PFSK-1 (cell line): Measurements from ENCODE around the gene RAB30.

Source experiments
- FOXP2 ChIP-seq: optimal IDR thresholded peaks from 2 replicates; pipeline ENCODE3; 2011; ENCODE audit warnings: borderline replicate concordance, control low read depth, inconsistent platforms; ENCODE audit not compliant: insufficient read depth; ENCODE audit errors: extremely low read length, extremely low read depth
- POLR2AphosphoS5 ChIP-seq: IDR thresholded peaks from 2 replicates; pipeline ENCODE4 v1.6.1; 2012; ENCODE audit warnings: low read depth, mild to moderate bottlenecking, control low read depth, low read length, moderate library complexity
- SIN3A ChIP-seq: IDR thresholded peaks from 2 replicates; pipeline ENCODE4 v1.6.1; 2012; ENCODE audit warnings: mild to moderate bottlenecking, low read length, moderate library complexity, borderline replicate concordance; ENCODE audit not compliant: insufficient read depth
- TAF1 ChIP-seq: IDR thresholded peaks from 2 replicates; pipeline ENCODE4 v1.6.1; 2012; ENCODE audit warnings: low read length, control low read depth, borderline replicate concordance; ENCODE audit not compliant: insufficient read depth
- TF ChIP-seq, protein P1 (sequence below), 2 experiments: IDR thresholded peaks; 2 replicates each; pipeline versions ENCODE4 v1.6.1 to v1.8.0; 2011 to 2012; ENCODE audit warnings: low read depth in 2 of 2, low read length in 2 of 2, control low read depth in 1 of 2, inconsistent platforms in 1 of 2, mild to moderate bottlenecking in 1 of 2, moderate library complexity in 1 of 2; ENCODE audit not compliant: insufficient read depth in 1 of 2

RAB30 gene

DNA sequence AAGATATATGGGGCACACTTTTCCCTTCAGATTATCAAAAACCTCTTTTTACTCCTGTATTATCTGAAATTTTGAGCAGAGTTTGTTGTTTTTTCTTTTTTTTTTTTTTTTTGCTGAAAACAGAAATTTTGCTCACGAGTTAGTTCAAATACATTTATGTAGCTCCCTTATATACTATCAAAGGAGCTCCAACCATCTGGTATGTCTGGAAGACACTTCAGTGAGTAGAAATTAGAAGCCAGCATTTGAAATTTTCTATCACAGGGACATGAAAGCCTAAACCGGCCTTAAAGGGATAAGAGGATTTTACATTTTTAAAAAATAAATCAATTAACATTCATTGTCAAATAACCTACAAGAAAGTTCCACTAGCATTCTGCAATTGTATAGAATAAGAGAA lies 96.8 kb downstream of the RAB30 start:
- TF ChIP-seq SIN3A, result no peak
- no peak for TF ChIP-seq POLR2AphosphoS5
- TF ChIP-seq TAF1, result no peak
- TF ChIP-seq FOXP2, result no peak
- TF ChIP-seq, protein P1, sequence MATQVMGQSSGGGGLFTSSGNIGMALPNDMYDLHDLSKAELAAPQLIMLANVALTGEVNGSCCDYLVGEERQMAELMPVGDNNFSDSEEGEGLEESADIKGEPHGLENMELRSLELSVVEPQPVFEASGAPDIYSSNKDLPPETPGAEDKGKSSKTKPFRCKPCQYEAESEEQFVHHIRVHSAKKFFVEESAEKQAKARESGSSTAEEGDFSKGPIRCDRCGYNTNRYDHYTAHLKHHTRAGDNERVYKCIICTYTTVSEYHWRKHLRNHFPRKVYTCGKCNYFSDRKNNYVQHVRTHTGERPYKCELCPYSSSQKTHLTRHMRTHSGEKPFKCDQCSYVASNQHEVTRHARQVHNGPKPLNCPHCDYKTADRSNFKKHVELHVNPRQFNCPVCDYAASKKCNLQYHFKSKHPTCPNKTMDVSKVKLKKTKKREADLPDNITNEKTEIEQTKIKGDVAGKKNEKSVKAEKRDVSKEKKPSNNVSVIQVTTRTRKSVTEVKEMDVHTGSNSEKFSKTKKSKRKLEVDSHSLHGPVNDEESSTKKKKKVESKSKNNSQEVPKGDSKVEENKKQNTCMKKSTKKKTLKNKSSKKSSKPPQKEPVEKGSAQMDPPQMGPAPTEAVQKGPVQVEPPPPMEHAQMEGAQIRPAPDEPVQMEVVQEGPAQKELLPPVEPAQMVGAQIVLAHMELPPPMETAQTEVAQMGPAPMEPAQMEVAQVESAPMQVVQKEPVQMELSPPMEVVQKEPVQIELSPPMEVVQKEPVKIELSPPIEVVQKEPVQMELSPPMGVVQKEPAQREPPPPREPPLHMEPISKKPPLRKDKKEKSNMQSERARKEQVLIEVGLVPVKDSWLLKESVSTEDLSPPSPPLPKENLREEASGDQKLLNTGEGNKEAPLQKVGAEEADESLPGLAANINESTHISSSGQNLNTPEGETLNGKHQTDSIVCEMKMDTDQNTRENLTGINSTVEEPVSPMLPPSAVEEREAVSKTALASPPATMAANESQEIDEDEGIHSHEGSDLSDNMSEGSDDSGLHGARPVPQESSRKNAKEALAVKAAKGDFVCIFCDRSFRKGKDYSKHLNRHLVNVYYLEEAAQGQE (IDR thresholded peaks at IDR 0.05; ENCODE audit: insufficient read depth in 1 of 2, low read depth in 2 of 2, low read length in 2 of 2), result no peak

DNA sequence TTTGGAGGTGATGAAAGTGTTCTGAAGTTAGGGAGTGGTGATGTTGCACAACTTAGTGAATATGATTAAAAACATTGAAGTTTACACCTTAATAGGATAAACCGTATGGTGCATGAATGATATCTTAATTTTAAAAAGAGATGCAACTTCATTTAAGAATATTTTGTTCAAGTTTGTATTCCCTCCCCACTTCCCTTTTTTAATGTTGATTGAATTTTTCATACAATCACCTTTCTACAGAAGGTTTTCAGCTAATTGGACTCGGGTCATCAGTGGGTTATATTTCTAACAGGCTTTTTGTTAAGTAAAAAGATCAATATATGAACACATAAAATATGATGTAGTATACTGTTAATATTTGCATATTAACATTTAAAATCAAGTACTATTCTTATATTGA lies 97.6 kb downstream of the RAB30 start:
- no peak for TF ChIP-seq SIN3A
- TF ChIP-seq POLR2AphosphoS5, result no peak
- TF ChIP-seq, protein P1 (IDR thresholded peaks at IDR 0.05; ENCODE audit: insufficient read depth in 1 of 2, low read depth in 2 of 2, low read length in 2 of 2), result no peak
- no peak for TF ChIP-seq FOXP2
- no peak for TF ChIP-seq TAF1

DNA sequence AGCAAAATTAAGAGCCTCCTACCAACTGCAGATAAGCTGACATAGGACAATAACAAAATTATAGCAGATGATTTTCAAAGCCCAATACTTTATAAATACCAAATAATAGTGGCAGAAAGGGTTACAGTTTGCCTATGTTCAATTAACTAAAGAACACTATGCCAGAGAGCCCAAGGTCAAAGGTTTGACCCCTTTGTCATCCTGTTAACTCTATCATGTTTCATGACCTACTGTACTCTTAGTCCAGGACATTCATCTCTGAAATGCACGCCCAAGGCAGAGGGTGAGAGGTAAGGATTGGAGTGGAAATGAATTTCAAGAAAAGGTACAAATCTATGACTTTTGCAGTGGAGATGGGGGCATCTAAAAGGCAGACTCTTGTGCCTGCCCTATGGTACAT lies 99.6 kb downstream of the RAB30 start:
- TF ChIP-seq, protein P1 (IDR thresholded peaks at IDR 0.05; ENCODE audit: insufficient read depth in 1 of 2, low read depth in 2 of 2, low read length in 2 of 2), result no peak
- TF ChIP-seq SIN3A (no peak), POLR2AphosphoS5 (no peak), FOXP2 (no peak)

DNA sequence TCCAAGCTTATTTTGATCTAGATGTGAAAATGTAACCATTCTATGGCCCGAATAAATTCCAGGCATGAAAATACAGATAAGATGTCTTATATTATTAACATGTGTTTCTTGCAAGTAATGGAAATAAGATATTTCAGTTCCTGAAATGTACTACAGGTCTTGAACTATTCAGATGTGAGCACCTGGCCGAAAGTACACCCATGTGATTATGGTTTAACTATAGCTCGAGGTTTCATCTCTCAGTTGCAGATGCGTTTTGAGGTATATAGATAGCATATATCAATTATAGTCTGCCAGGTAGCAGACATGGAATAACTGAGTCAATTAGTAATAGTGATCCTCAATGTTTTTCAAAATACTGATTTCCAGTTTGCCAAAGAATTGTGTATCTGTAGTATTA lies 101.9 kb downstream of the RAB30 start:
- TF ChIP-seq TAF1 (no peak), FOXP2 (no peak), POLR2AphosphoS5 (no peak)
- TF ChIP-seq, protein P1 (IDR thresholded peaks at IDR 0.05; ENCODE audit: insufficient read depth in 1 of 2, low read depth in 2 of 2, low read length in 2 of 2), result no peak

DNA sequence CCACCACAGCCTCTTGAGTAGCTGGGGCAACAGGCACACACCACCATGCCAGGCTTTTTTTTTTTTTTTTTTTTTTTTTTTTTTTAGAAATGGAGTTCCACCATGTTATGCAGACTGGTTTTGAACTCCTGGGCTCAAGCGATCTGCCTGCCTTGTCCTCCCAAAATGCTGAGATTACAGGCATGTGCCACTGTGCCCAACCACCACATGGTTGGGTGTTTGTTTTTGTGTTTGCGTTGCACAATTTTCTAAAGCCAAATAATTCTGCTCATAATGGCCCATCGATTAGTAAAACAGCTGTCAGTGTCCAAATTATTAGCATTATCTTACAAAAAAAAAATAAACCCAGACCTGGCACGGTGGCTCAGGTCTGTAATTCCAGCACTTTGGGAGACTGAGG lies 104.3 kb downstream of the RAB30 start:
- TF ChIP-seq, protein P1 (IDR thresholded peaks at IDR 0.05; ENCODE audit: insufficient read depth in 1 of 2, low read depth in 2 of 2, low read length in 2 of 2), result no peak
- TF ChIP-seq FOXP2 (no peak), POLR2AphosphoS5 (no peak), TAF1 (no peak), SIN3A (no peak)
